ENCODE data around the gene FCER2.

DNA sequence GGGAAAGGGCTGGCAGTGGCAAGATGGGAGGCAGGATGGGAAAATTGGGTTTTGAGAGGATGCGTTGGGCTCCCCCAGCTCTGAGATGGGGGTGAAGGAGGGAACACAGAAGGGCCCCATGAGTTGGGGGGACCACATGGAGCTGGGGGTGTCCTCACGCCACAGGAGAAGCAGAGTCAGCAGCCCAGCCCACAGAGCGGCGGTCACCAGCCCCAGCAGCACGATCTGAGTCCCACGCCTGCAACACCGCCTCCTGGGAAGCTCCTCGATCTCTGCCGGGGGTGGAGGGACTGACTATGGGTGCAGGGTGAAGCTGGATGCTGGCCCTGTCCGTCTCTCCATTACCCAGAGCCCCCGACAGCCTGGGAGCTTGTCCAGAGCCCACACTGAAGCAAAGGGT, 3.3 kb downstream of the FCER2 start:
- no peak for TF ChIP-seq CTCF (IDR thresholded peaks at IDR 0.05)
- no peak for TF ChIP-seq POLR2A (IDR thresholded peaks at IDR 0.05)
